ENCODE measurements around the gene DAB1.

DAB1 gene

GRCh38 chr1:57157818-57158603 lies 265.8 kb downstream of the DAB1 start:
- no peak for DNase-seq

- DNase-seq = no peak
Measured at GRCh38 chr1:57156907-57157306, 267.0 kb downstream of the DAB1 start.

DNA sequence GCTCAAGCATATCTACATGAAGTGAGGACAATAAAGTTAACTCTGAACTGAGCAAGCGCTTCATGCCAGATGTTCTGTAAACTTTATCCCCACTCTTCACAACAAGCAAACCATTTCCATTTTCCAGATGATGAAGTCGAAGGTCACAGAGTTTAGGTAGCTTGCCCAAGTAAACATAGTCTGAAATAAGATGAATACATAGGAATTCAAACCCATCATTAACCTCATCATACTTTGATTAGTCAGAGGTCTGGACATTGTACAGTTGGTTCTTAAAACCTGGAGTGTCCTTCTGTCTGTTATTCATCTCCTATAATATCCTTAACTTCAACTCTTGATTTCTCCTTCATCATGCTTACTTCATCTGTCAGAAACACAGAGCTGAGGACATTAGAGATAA lies 277.8 kb downstream of the DAB1 start:
- DNase-seq = no peak

DNA sequence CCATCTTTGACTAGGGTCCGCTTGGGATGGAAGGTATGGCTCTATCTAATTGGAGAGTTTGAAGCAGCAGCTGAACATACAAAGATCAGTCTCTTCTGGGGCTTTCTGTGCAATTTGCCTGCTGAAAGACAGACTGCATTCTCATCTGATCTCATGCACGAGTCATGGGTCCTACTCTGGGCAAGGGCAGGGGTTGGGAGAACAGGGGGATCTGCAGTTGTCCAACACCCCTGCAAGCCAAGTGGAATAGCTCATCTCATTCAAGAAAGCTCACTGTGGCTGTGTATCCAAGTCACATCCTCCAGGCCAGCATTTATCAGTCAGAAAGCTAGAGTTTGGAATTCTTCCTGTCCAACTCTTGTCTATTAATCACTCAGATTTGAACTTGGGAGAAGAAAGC lies 280.9 kb downstream of the DAB1 start:
- DNase-seq = no peak

GRCh38 chr1:57142169-57142568 lies 281.7 kb downstream of the DAB1 start:
- no peak for DNase-seq

DNA sequence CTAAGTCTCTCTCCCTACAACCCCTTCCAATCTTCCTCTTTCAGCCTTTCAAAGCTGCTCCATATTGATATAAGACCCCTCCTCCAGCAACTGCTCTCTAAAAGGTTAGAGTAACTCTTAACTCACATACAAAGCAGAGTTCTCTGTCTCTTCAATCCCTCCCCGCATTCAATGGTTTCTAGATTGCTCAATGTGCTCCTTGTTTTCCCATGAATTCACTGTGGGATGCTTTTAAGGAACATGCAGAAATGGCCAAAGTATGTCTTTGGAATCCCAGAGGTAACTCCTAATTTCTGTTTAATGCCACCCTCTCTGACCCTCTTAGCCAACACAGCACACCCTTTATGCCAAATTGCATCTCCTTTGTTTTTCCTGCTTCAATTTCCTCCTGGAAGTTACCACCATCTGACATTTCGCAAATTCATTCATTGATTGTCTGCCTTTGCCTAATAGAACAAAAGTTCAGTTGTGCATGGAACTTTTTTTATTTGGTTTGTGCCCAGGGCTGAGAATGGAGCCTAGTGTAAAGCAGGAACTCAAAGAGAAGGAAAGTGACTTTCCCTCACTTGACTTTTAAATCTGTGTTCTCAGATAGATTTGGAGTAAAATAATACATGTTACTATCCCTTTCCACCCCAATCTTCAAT lies 285.3 kb downstream of the DAB1 start:
- no peak for DNase-seq

GRCh38 chr1:57137980-57138379 lies 285.9 kb downstream of the DAB1 start:
- no peak for DNase-seq

DNA sequence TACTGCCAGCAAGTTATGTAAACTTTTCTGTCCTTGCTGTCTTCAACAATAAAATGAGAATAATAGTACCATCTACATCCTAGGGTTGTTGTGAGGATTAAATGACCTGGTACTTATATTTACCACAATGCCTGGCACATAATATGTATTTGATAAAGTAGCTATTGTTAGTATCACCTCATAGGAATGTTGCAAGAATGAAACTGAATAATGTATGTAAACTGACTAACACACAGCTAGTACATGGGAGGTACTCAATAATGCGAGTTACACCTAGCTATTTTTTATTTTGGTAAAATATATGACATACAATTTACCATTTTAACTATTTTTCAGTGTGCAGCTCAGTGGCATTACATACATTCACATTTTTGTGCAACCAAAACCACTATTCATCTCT lies 289.1 kb downstream of the DAB1 start:
- no peak for DNase-seq

DNA sequence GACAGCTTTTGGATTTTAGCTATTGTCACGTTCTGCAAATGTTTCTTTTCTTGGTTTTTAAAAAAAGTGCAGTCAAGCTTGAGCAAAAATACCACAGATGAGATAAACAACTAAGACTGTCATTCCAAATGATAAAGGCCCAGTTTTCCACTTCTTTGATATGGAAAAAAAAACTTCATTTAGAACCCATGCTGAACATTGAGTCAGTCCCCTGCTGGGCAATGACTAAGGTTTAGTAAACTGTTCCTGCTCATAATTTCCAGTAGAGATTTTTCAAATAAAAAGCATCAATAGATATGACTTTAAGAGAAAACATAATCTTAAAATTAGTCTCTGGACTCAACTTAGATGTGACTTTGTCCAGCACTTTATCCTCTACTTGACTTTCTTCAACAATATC lies 290.2 kb downstream of the DAB1 start:
- no peak for DNase-seq

- DNase-seq = no peak
Measured at GRCh38 chr1:57132993-57133622, 290.8 kb downstream of the DAB1 start.

- no peak for DNase-seq
Measured at GRCh38 chr1:57131701-57132394, 292.0 kb downstream of the DAB1 start.

- no peak for DNase-seq
Measured at GRCh38 chr1:57131257-57131656, 292.6 kb downstream of the DAB1 start.

- no peak for DNase-seq
Measured at GRCh38 chr1:57129865-57130264, 294.0 kb downstream of the DAB1 start.

- DNase-seq = no peak
Measured at GRCh38 chr1:57127976-57128375, 295.9 kb downstream of the DAB1 start.

GRCh38 chr1:57124768-57125446 lies 299.0 kb downstream of the DAB1 start:
- peak in 1 of 5 donors; percentile 29 for DNase-seq

GRCh38 chr1:57124170-57124569 lies 299.7 kb downstream of the DAB1 start:
- DNase-seq = no peak

- DNase-seq = no peak
Measured at GRCh38 chr1:57122031-57122430, 301.8 kb downstream of the DAB1 start.

- no peak for DNase-seq
Measured at GRCh38 chr1:57118948-57119603, 304.8 kb downstream of the DAB1 start.

GRCh38 chr1:57117753-57118152 lies 306.1 kb downstream of the DAB1 start:
- no peak for DNase-seq

GRCh38 chr1:57116871-57117270 lies 307.0 kb downstream of the DAB1 start:
- DNase-seq = no peak

DNA sequence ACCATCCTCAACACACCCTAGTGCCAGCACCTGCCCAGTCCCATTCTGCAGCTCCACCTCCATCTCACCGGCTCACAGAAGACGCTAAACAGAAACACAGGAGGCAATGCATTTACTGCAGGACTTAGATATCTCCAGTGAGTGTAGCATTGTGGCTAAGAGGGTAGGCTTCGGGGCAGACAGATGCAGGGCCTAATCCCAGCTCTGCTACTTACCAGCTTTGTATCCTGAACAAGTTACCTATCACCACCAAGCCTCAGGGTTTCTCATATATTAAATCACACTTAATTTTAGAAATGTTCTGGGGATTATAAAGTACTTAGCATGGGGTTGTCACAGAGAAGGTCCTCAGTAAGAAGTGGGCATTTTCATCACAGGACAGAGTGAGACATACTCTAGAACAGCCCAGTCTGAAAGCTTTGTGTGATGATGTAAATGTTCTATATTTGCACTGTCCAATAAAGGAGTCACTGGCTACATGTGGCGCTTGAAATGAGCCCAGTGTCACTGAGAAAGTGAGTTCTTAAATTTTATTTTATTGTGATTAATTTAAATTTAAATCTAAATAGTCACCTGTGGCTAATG lies 308.7 kb downstream of the DAB1 start:
- no peak for DNase-seq

GRCh38 chr1:57112148-57112547 lies 311.7 kb downstream of the DAB1 start:
- DNase-seq = no peak

Data from T-helper 1 cell (primary cell).